HG02798 (cell line): Measurements from ENCODE around the gene EP400.
A peak's percentile ranks its signal among the peaks of the same experiment; 100 is the strongest.

Experiments used
- ATAC-seq: cut with Tn5 transposase; IDR thresholded peaks from one replicate; pipeline ENCODE4 v1.9.1; 2021; ENCODE audit warnings: mild to moderate bottlenecking; ENCODE audit not compliant: unreplicated experiment, poor library complexity

The EP400 gene

GRCh38 chr12:132062481-132062880 is 112.7 kb downstream of the EP400 start:
- ATAC-seq = no peak

DNA sequence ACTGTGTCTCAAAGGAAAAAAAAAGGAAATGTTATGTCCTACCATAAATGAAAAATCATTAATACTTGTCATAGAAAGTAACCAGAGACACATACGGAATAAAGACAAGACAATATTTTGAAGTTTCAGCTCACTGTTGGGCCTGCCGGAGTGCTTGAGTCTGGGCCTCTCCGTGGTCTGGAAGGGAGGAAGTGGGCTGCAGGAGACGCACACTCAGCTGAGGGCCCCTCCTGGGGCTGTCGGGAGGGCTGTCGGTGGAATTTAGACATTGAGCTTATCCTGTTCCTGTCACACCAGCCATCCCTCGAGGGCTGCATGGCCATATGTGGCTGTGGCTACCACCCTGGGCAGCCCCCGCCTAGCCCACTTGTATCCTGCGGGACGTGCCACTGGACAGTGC is 113.7 kb downstream of the EP400 start:
- ATAC-seq = no peak

DNA sequence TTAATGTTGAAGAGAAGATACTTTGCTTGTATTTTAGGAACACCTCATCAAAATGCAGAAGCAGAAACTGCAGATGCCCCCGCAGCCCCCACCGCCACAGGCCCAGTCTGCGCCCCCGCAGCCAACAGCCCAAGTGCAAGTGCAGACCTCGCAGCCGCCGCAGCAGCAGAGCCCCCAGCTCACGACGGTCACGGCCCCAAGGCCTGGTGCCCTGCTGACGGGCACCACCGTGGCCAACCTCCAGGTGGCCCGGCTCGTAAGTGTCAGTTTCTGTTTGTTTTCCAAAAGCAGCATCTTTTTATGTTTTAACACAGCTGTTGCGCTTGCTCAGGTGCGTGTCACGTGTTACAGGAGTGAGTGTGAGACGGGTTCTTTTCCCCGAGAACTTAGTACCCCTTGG is 114.9 kb downstream of the EP400 start:
- ATAC-seq = no peak

DNA sequence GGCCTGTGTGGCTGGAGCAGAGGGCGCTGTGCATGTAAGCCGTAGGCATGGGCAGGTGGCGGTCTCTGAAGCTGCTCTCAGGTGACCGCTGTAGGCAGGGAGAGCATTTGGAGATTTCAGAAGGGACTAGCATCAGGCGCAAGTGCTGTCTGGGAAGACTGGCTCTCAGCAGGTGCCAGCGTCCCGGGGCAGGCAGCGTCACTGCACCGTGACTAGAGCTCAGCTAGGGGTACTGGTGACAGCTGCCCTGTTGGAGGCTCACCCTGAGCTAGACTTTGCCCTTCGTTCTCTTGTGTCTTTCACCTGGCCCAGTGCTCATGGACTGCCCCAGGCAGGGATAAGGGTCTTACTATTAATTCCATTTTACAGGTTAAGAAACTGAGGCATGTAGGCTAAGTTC is 115.5 kb downstream of the EP400 start:
- ATAC-seq = no peak

DNA sequence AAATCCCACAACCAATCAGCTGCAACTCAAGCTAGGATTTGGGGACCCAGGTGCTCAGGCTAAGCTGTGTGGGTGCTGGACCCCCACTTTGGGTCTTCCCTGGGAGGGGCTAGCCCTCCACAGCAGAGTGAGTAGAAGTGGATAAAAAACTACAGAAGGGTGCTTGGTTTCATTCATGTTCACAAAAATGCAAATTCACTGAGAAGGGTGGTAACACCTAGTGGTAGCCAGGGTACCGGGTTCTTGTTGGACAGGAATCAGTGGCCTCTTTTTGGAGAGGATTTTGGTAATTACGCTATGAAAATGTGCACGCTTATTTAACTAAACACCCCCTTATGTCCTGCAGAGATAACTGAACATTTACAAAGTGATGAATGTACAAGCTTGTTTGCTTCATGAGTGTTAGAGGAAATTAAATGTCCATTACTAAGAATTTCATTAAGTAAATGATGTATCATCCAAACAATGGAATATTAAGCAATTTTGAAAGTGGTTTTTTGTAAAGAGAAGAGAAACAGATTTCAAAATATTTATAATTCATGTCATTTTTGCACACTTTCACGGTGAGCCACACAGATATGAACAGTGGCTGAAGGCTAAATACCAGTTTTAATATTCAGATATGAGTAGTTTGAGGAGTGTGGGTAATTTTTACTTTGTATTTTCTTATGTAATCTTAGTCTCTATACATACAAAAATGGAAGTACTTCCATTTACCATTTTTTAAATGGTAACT is 116.0 kb downstream of the EP400 start:
- ATAC-seq = no peak

GRCh38 chr12:132066345-132066685 is 116.6 kb downstream of the EP400 start:
- ATAC-seq = no peak

DNA sequence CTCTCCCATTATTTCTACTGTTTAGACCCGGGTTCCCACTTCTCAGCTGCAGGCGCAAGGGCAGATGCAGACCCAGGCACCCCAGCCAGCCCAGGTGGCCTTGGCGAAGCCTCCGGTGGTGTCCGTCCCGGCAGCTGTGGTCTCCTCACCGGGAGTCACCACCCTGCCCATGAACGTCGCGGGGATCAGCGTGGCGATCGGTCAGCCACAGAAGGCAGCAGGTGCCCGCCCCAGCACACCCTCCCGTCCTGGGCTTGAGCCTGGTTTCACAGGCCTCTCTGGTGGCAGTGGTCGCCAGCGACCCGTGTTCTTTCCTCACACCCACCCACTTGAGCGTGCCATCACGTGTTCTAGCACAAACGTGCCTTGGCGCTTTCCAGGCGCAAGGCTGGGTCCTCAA is 117.0 kb downstream of the EP400 start:
- ATAC-seq = no peak

DNA sequence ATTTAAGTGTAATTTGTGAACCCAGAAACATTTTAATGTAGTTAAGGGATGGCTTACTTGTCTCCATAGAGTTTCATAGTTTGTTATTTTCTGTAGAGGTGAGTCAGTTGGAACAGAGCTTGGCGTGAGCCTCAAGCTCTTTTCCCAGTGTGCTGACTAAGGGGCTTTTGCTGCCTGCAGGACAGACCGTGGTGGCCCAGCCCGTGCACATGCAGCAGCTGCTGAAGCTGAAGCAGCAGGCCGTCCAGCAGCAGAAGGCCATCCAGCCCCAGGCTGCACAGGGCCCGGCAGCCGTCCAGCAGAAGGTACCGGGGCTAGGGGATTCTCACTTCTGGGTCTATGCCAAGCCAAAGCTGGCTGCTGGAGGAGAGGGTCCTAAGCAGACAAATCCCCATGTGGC is 117.4 kb downstream of the EP400 start:
- ATAC-seq = no peak

DNA sequence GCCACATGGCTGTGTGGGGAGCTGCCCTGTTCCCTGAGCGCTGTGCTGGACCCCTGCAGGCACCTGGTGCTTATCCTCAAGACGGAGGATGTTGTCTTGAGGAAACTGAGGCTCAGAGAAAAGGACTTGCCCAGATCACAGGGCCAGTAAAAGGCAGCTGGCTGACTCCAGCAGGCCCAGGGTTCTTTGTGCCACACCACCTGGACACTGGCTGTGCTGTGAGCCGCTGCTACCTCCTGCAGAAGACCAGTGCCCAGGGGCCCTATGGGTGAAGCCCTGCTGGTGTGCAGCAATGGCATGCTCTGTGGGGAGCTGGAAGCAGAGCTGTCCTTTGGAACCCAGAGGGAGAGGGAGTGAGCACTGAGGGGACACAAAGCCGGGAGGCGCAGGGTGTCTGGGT is 118.5 kb downstream of the EP400 start:
- ATAC-seq = no peak

GRCh38 chr12:132069336-132069985 is 119.7 kb downstream of the EP400 start:
- no peak for ATAC-seq

GRCh38 chr12:132070298-132070697 is 120.6 kb downstream of the EP400 start:
- no peak for ATAC-seq

DNA sequence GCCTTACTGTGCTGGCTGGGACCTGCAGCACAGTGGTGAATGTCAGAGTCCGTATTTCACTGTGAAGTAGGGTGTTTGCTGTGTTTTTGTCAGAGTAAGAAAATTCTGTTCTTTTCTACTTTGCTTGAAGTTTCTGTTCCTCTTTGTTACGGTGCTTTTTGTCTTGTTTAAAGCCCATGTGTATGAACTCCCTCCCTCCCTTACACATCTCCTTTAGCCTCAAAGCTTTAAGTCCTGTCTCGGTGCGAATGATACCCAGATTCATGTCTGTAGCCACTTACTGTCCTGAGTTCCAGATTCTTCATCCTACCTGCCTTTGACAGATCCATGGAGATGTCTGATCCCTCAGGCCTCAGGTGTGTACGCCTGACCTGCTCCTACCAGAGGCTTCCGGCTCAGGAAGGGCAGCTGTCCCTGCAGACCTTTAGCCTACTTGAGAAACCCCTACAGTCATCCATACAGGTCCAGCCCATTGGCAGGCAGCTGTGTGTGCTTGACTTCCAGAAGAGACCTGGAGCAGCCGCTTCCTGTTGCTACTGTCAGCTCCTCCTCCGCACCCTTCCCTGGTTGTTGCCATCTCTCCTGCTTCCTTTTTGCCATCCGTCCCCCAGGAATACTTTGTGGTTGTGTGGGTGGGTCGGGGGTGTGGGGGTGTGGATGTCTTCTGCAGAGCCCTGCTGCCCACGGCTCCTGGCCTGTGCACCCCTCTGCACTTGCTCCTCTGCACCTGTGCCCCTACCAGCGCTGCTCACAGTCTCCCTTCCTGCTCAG is 121.5 kb downstream of the EP400 start:
- ATAC-seq = peak; percentile 83

DNA sequence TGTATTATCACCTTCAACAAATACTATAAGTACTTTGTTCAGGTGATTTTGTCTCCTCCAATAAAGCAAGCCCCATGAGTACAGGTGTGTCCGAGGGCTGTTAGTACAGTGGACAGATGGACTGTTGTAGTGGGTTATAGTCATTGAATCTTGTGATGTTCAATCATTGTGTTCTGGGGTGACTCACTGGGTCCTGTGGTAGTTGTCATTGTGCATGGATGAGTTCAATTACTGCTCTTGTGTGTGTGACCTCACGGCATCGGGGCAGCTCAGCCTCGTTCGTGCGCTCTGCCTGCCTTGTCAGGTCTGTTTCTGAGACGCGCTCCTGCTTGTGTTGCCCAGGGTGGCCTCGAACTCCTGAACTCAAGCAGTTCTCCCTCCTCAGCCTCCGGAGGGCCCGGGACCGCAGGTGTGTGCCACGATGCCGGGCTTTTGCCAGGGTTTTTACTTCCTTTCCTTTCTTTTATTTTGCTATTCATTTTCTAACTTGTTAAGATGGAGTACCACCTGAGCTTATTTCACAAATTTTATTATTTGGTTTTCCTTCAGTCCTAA is 122.2 kb downstream of the EP400 start:
- ATAC-seq = peak; percentile 6

GRCh38 chr12:132074216-132074615 is 124.5 kb downstream of the EP400 start:
- no peak for ATAC-seq

GRCh38 chr12:132075026-132075713 is 125.4 kb downstream of the EP400 start:
- no peak for ATAC-seq

GRCh38 chr12:132075714-132076553 is 126.2 kb downstream of the EP400 start:
- no peak for ATAC-seq

DNA sequence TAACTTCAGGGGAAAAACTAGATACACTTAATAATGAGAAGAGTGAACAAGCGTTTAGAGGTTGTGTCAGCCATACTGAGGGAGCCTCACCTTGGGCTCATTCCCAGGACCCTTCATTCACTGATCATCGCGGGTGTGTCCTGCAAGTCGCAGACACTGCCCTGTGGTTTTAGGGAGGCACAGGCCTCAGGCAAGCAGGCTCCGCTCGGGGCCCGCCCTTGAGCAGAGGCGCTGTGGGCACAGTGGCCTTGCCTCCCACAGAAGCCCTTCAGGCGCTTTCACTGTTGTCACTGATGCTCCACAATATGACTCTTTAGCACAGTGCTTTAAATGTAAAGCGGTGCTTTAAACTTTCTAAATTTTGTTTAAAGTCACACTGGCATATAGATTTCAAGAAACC is 127.0 kb downstream of the EP400 start:
- ATAC-seq = no peak

DNA sequence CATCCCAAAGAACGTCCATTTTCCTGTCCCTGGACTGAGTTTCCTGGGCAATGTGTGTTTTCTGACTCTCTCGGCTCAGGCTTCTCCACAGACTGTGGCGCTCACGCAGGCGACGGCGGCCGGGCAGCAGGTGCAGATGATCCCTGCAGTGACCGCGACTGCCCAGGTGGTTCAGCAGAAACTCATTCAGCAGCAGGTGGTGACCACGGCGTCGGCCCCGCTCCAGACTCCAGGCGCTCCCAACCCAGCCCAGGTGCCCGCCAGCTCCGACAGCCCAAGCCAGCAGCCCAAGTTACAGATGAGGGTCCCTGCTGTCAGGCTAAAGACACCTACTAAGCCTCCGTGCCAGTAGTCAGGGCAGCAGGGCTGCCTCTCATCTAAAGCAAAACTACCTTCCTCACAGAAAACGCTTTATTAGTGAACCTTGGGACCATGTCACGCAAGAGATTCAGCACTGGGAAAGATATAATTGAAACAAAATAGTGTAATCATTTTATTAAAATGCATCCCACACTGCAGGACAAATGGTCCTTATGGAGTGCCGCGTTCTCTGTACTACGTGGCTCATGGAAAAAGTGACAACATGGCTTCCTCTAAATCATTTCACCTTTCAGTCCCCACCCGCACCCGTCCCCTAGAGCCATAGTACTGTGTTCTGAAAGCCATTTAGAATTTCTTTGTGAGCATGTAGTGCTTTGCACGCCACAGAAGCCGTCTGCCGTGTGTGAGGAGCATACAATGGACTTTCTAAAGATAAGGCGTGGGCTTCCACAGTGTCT is 127.8 kb downstream of the EP400 start:
- no peak for ATAC-seq

- no peak for ATAC-seq
Measured at GRCh38 chr12:132078190-132078589, 128.4 kb downstream of the EP400 start.
